Keratinocyte (primary cell): ENCODE data around the gene ELK3.

Experiments
- CTCF ChIP-seq, 3 experiments: IDR thresholded peaks in 1 of 3; conservative IDR thresholded peaks in 1 of 3; optimal IDR thresholded peaks in 1 of 3; 2 replicates in 2 of 3; 3 replicates in 1 of 3; pipeline versions ENCODE3 to v1.5.1; 2011; ENCODE audit warnings: low read length in 3 of 3, mild to moderate bottlenecking in 3 of 3, moderate library complexity in 2 of 3, control low read depth in 1 of 3, inconsistent platforms in 1 of 3; ENCODE audit not compliant: insufficient read depth in 2 of 3; ENCODE audit errors: extremely low read depth in 1 of 3
- EZH2 ChIP-seq: IDR thresholded peaks from one replicate; pipeline ENCODE4 v1.6.1; 2012; ENCODE audit warnings: inconsistent platforms, mild to moderate bottlenecking, low read length, moderate library complexity

DNA sequence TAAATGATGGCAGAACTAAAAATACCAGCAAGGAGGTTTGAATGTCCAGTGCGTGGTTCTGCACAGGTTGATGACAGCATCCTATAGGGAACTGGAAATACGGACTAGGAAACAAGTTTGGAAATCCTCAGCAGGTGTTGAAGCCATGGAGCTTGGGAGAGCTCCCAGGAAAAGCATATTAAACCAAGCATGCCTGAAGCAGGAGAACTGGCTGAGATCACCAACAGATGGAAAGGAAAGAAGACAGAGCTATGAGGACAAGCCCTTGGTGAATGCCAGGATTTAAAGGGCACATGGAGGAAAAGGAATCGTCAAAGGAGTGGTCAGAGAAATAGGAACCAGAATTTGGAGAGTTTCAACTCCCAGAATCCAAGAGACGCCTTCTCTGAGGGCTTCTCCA, 21.2 kb upstream of the ELK3 start:
- TF ChIP-seq CTCF (optimal IDR thresholded peaks at IDR 0.05 in 1 of 3, IDR thresholded peaks at IDR 0.05 in 1 of 3, conservative IDR thresholded peaks at IDR 0.05 in 1 of 3; ENCODE audit: extremely low read depth in 1 of 3, insufficient read depth in 2 of 3, low read length in 3 of 3) = no peak
- TF ChIP-seq EZH2 = no peak
